IPS-18c (cell line): ENCODE results near the gene BMP2K.
"Not testable (repeated sequence)": the region's sequence is repeated elsewhere in the genome, so short reads cannot be mapped to it uniquely, and the experiment has no call there.

Experiments
- H3K4me3 ChIP-seq: 2 replicates; pipeline ENCODE4 v1.7.0; 2013; ENCODE audit warnings: low read depth, mild to moderate bottlenecking, low read length, moderate library complexity; ENCODE audit not compliant: insufficient read depth
- H3K9me3 ChIP-seq: one replicate; pipeline ENCODE4 v1.6.1; 2013; ENCODE audit warnings: mild to moderate bottlenecking, low read length, moderate library complexity; ENCODE audit not compliant: control insufficient read depth, insufficient read depth

BMP2K gene

DNA sequence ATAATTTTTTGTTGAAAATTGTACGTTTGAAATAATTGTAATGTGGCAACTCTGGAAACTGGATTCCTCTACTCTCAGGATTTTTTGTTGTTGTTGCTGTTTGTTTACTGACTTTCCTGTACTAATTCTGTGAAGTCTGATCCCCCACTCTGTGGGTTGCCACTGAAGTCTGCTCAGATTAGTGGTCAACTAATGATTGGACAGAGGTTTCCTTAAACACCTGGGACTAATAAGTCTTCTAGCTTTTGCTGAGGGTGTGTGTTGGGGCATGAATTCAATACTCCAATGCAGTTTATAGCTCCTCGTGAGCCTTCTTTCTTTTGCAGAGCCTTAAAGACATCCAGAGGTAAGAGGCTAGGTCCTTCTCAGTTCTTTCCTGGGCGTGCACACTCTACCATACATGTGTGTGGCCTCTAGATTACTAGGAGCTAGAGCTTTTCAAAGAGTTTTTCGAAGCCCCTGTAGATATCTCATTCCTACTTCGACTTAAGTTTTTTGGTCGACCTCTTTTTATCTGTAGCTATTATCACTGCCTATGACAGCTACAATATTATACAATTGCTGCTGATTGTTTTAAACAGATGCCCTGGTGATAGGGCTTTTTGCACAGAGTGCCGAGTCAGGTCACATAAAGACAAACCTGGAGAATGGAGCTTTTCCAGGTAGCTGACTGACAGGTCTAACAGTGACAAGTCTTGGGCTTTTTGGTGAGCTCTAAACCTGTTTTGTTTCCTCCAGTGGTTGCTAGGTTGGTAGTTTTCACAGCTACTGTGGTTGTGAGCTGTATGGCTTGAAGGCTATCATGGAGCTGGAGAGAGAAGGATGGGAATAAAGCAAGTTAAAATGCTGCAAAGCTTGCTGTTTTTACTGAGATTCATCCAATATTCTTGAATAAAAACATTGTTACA is 34.0 kb downstream of the BMP2K start:
- Histone ChIP-seq H3K4me3 (no peak overlapping the region), H3K9me3 (no peaks in the 10 kb centered on the region)

DNA sequence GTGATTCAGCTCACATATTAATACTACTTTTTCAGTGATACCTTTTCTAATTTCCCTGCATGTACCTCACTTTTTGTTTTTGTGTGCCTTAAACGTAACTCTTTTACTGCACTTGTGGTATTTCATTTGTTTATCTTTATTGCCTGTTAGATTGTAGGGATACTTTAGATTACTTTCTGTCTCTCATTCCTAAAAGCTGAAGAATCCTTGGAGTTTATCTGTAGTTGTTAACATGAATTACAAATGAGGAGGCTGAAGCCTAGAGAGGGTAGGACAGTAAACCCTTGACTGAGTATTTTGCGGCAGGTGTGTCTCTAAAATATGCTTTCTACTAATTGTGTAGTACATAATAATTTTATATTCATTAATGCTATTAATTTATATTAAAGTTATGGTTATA is 34.9 kb downstream of the BMP2K start:
- Histone ChIP-seq H3K9me3 (no peaks in the 10 kb centered on the region), H3K4me3 (no peak overlapping the region)

DNA sequence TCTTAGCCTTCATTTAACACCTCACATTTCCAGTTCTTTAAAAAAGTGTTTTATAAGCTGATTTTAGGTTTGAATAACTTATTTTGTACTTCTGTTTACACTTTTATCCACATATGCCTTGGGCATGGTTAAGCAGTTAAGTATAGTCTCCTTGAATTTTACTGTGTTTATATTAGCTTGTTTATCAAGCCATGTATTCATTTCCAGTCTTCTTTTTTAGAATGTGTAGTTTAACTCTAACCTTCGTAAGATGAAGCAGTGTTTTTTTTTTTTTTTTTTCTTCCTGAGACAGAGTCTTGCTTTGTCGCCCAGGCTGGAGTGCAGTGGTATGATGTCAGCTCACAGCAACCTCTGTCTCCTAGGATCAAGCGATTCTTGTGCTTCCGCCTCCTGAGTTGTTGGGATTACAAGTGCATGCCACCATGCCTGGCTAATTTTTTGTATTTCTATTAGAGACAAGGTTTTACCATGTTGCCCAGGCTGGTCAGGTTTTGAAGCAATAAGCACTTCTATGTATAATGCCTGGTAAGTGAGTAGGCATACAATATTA is 42.5 kb downstream of the BMP2K start:
- no peaks in the 10 kb centered on the region for H3K9me3 ChIP-seq
- H3K4me3 ChIP-seq: no peak overlapping the region

- H3K4me3 ChIP-seq: no peak overlapping the region
- no peaks in the 10 kb centered on the region for H3K9me3 ChIP-seq
Measured at GRCh38 chr4:78824001-78824400, 47.9 kb downstream of the BMP2K start.

DNA sequence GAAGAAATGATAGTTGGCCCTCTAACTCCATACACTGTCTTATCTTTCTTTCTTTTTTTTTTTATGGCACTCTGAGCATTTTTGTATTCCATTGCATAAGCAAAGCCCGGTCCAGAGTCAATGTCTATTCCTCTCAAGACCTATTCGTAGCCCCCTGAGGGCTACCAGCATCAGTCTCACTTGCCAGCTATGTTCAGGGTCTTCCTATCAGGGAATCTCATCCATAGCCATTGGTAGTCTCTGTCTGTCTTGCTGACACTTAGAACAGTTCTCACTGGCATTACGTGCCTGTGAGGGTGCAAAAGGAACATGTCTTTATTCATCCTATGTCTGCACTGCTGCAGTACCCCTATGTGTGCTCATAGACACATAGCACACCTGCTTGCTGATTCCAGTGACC is 51.0 kb downstream of the BMP2K start:
- H3K4me3 ChIP-seq: no peak overlapping the region

GRCh38 chr4:78829296-78829695 is 53.1 kb downstream of the BMP2K start:
- Histone ChIP-seq H3K9me3 (no peaks in the 10 kb centered on the region), H3K4me3 (no peak overlapping the region)

More for the DNA sequence above, 51.0 kb downstream of the BMP2K start:
- no peaks in the 10 kb centered on the region for H3K9me3 ChIP-seq

DNA sequence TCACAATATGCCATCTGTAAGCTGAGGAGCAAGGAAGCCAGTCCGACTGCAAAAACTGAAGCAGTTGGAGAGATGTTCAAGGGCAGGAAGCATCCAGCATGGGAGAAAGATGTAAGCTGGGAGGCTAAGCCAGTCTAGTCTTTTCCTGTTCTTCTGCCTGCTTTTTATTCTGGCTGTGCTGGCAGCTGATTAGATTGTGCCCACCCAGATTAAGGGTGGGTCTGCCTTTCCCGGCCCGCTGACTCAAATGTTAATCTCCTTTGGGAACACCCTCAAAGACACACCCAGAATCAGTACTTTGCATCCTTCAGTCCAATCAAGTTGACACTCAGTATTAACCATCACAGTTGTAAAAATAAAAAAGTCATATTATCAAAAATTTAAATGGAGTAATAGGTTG is 63.5 kb downstream of the BMP2K start:
- not testable (repeated sequence) for H3K4me3 ChIP-seq, H3K9me3 ChIP-seq

DNA sequence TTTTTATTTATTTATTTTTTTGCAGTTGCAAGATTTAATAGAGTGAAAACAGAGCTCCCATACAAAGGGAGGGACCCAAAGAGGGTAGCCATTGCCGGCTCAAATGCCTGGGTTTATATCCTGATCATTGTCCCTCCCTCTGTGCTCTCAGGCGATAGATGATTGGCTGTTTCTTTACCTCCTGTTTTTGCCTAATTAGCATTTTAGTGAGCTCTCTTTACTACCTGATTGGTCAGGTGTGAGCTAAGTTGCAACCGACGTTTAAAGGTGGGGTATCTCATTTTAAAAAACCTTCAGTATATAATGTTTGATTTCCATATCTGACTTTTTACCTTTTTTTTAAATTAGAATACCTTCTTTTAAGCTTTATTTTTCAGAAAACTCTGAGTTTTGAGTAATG is 64.1 kb downstream of the BMP2K start:
- H3K4me3 ChIP-seq, H3K9me3 ChIP-seq: not testable (repeated sequence)

GRCh38 chr4:78845472-78845871 is 69.3 kb downstream of the BMP2K start:
- H3K9me3 ChIP-seq: no peaks in the 10 kb centered on the region
- H3K4me3 ChIP-seq: no peak overlapping the region

GRCh38 chr4:78846258-78846657 is 70.1 kb downstream of the BMP2K start:
- no peak overlapping the region for H3K4me3 ChIP-seq
- H3K9me3 ChIP-seq: no peaks in the 10 kb centered on the region

DNA sequence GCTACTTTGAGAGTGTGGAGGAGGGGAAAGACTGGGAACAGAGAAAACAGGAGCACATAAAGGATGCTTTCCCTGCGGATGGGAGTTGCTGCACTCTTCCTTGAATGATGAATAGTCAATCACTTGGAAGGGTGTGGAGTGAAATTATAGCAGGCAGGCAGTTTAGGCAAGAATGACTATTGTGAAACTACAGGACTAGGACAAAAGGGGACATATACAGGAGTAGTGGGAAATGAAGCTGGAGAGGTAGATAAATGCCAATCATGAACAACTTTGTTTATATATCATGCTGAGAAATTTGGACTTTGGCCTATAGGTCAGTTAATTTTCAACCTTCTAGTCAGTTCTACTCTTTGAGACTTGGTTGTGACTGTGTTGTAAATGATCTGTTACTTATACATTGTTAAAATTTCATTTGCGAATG is 86.2 kb downstream of the BMP2K start:
- Histone ChIP-seq H3K4me3 (no peak overlapping the region), H3K9me3 (no peaks in the 10 kb centered on the region)

- Histone ChIP-seq H3K9me3 (no peaks in the 10 kb centered on the region), H3K4me3 (no peak overlapping the region)
Measured at GRCh38 chr4:78863254-78863869, 87.2 kb downstream of the BMP2K start.

DNA sequence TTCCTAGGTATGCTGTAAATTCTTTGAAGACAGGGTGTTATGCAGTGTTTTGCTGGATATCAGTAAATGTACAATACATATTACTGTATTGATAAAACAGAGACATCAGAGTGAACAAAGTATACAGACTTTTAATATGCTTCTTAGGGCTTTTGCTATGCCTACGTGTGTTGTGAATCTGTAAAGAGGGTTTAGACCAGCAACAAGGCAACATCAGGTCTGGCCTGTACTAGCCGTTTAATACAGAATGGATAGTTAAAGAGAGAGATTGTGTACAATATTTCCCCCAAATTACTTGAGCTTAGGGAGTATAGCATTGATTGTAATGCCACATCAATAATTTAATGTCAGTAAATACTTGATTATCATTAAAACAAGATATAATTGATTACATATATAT is 87.8 kb downstream of the BMP2K start:
- Histone ChIP-seq H3K4me3 (no peak overlapping the region), H3K9me3 (no peaks in the 10 kb centered on the region)

- no peaks in the 10 kb centered on the region for H3K9me3 ChIP-seq
- no peak overlapping the region for H3K4me3 ChIP-seq
Measured at GRCh38 chr4:78864405-78865024, 88.4 kb downstream of the BMP2K start.

DNA sequence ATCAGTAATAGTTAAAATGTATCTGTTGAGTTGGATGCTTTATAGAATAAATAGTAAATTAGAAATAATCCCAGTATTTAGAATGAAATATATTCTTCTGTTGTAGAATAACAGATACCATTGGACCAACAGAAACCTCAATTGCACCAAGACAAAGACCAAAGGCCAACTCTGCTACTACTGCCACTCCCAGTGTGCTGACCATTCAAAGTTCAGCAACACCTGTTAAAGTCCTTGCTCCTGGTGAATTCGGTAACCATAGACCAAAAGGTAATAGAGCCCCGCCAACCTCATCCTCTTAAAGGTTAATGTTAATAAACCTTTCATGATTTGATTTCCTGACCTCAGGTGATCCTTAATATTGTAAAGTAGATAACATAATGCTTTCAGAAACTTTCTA is 89.3 kb downstream of the BMP2K start:
- Histone ChIP-seq H3K9me3 (no peaks in the 10 kb centered on the region), H3K4me3 (no peak overlapping the region)

DNA sequence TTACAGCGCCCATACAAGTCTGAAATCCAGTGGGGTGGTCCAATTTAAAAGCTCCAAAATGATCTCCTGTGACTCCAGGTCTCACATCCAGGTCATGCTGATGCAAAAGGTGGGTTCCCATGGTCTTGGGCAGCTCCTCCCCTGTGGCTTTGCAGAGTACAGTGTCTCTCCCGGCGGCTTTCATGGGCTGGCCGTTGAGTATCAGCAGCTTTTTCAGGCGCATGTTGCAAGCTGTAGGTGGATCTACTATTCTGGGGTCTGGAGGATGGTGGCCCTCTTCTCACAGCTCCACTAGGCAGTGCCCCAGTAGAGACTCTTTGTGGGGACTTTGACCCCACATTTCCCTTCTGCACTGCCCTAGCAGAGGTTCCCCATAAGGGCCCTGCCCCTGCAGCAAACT is 92.6 kb downstream of the BMP2K start:
- H3K4me3 ChIP-seq, H3K9me3 ChIP-seq: not testable (repeated sequence)

DNA sequence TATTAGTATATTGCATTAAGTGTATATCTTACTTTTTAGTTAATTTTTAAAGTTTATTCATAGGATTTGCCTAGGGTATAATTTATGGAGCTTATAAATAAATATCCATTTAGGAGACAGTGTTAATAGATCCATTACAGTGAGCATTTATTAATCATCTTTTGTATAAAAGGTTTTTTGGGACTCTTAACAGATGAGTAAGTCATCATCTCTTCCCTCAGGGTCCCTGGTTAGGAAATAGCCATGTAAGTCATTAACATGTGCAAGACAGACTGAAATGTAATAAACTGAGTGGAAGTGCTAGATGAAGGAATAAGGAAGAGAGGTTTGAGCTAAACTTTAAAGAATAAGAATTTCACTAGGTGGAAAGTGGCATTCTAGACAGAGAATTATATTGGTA is 93.9 kb downstream of the BMP2K start:
- Histone ChIP-seq H3K9me3 (no peaks in the 10 kb centered on the region), H3K4me3 (no peak overlapping the region)
